Upper lobe of left lung (tissue), 4 donors: Measurements from ENCODE around the gene ELOVL4.

Experiments
- CTCF ChIP-seq, 6 experiments: fragments of 450-650 bp in 4 of 6; fragments of 200-600 bp in 2 of 6; sonication (generic) in 2 of 6; IDR thresholded peaks; one replicate each; pipeline ENCODE4 v1.5.1; 2016 to 2019; ENCODE audit warnings: antibody characterized with exemption in 6 of 6
- EP300 ChIP-seq, 4 donors: sonication (generic); formaldehyde crosslinking; IDR thresholded peaks; one replicate each; pipeline ENCODE4 v1.5.1; 2017; ENCODE audit warnings: antibody characterized with exemption in 4 of 4, control low read depth in 2 of 4
- POLR2A ChIP-seq, 4 donors: fragments of 450-650 bp; IDR thresholded peaks; one replicate each; pipeline ENCODE4 v1.5.1; 2016 to 2017; ENCODE audit warnings: antibody characterized with exemption in 4 of 4, mild to moderate bottlenecking in 2 of 4
- POLR2AphosphoS5 ChIP-seq, 2 donors: sonication (generic); formaldehyde crosslinking; IDR thresholded peaks; one replicate each; pipeline ENCODE4 v1.5.1; 2017; ENCODE audit warnings: antibody characterized with exemption in 2 of 2

- TF ChIP-seq CTCF (IDR thresholded peaks at IDR 0.05) (peak in 4 of 6 experiments; percentile 27 to 50 (median 46)), POLR2AphosphoS5 (IDR thresholded peaks at IDR 0.05) (no peak), EP300 (IDR thresholded peaks at IDR 0.05) (no peak), POLR2A (IDR thresholded peaks at IDR 0.05) (no peak)
These were observed 1.9 kb upstream of the ELOVL4 start for GRCh38 chr6:79949233-79949632.
